HAP-1 (cell line): Measurements from ENCODE around the gene GABRB3.

ENCODE experiments used
- DNase-seq, 2 experiments: peaks; one replicate each; pipeline ENCODE4 v3.0.0-alpha.2; 2016 to 2020; ENCODE audit warnings: low spot score in 2 of 2
- H3K27me3 ChIP-seq: fragments of 250-450 bp; sonication (Bioruptor Pico); 2 replicates; pipeline ENCODE4 v1.5.1; 2020; ENCODE audit warnings: low read depth, mild to moderate bottlenecking, moderate library complexity
- H3K36me3 ChIP-seq: fragments of 250-450 bp; sonication (Bioruptor Pico); replicated peaks from 2 replicates; pipeline ENCODE4 v1.5.1; 2020; ENCODE audit warnings: mild to moderate bottlenecking
- H3K4me1 ChIP-seq: fragments of 250-450 bp; sonication (Bioruptor Pico); 2 replicates; pipeline ENCODE4 v1.5.1; 2020; ENCODE audit warnings: mild to moderate bottlenecking
- H3K4me3 ChIP-seq: fragments of 250-450 bp; sonication (Bioruptor Pico); 2 replicates; pipeline ENCODE4 v1.5.1; 2020; ENCODE audit warnings: mild to moderate bottlenecking, moderate library complexity
- H3K9me3 ChIP-seq: fragments of 250-450 bp; sonication (Bioruptor Pico); 2 replicates; pipeline ENCODE4 v1.5.1; 2020; ENCODE audit warnings: mild to moderate bottlenecking, moderate library complexity
- in situ Hi-C: fragments of 300-500 bp; cut with MboI; formaldehyde crosslinking; loops from 3 replicates; pipeline ENCODE4 v1.14.3; 2020; ENCODE audit warnings: low sequenced_read_pairs, inconsistent platforms, mixed read lengths

Gene GABRB3

GRCh38 chr15:26772154-26773066 lies at the start of gene GABRB3:
TSS of gene GABRB3 (minus strand) at chr15:26773066.
- H3K9me3 ChIP-seq: no peaks in the 10 kb centered on the region
- in situ Hi-C loops: loop anchor here (10.0 kb wide), 1 partner anchor 62 kb away; no protein-coding TSS in a partner anchor
- peak within 1 kb of the TSS; percentile 45 for H3K4me3 ChIP-seq
- peak in 1 of 2 experiments; percentile 28 for DNase-seq
- H3K4me1 ChIP-seq: peaks cover 31% of the 10 kb centered on the region
- no peaks in the 10 kb centered on the region for H3K27me3 ChIP-seq
- peaks cover 8% of the 10 kb centered on the region; the same call in 1 of the 2 replicates for H3K36me3 ChIP-seq

- in situ Hi-C loops: no loop called here
- no peak for DNase-seq
- 0 out of 2 replicates have a peak, but pooled peaks cover 4% of the 10 kb centered on the region for H3K9me3 ChIP-seq
- H3K36me3 ChIP-seq: no peaks in the 10 kb centered on the region
- no peaks in the 10 kb centered on the region for H3K4me1 ChIP-seq
- H3K27me3 ChIP-seq: no peaks in the 10 kb centered on the region
- no peak overlapping the region for H3K4me3 ChIP-seq
Observed at GRCh38 chr15:26807517-26808427, 34.9 kb upstream of the GABRB3 start.

GRCh38 chr15:26806574-26806973 lies 33.7 kb upstream of the GABRB3 start:
- in situ Hi-C loops: no loop called here
- H3K9me3 ChIP-seq: no peaks in the 10 kb centered on the region
- H3K36me3 ChIP-seq: no peaks in the 10 kb centered on the region
- no peak for DNase-seq
- no peaks in the 10 kb centered on the region for H3K27me3 ChIP-seq
- H3K4me1 ChIP-seq: no peaks in the 10 kb centered on the region
- H3K4me3 ChIP-seq: no peak overlapping the region

GRCh38 chr15:26806151-26806550 lies 33.3 kb upstream of the GABRB3 start:
- H3K4me3 ChIP-seq: no peak overlapping the region

GRCh38 chr15:26805470-26805869 lies 32.6 kb upstream of the GABRB3 start:
- H3K27me3 ChIP-seq: no peaks in the 10 kb centered on the region
- in situ Hi-C loops: no loop called here
- H3K9me3 ChIP-seq: no peaks in the 10 kb centered on the region
- H3K4me3 ChIP-seq: no peak overlapping the region
- H3K4me1 ChIP-seq: no peaks in the 10 kb centered on the region
- no peak for DNase-seq
- no peaks in the 10 kb centered on the region for H3K36me3 ChIP-seq

More at GRCh38 chr15:26806151-26806550, 33.3 kb upstream of the GABRB3 start:
- Histone ChIP-seq H3K4me1 (no peaks in the 10 kb centered on the region), H3K27me3 (no peaks in the 10 kb centered on the region), H3K36me3 (no peaks in the 10 kb centered on the region), H3K9me3 (no peaks in the 10 kb centered on the region)
- in situ Hi-C loops: no loop called here
- no peak for DNase-seq

- in situ Hi-C loops: no loop called here
- DNase-seq: no peak
- Histone ChIP-seq H3K27me3 (no peaks in the 10 kb centered on the region; the same call in 1 of the 2 replicates), H3K36me3 (no peaks in the 10 kb centered on the region), H3K4me1 (no peaks in the 10 kb centered on the region), H3K4me3 (no peak overlapping the region), H3K9me3 (no peaks in the 10 kb centered on the region)
Observed at GRCh38 chr15:26804063-26804804, 31.4 kb upstream of the GABRB3 start.

GRCh38 chr15:26790118-26790517 lies 17.3 kb upstream of the GABRB3 start:
- no peak overlapping the region for H3K4me3 ChIP-seq
- no peaks in the 10 kb centered on the region for H3K27me3 ChIP-seq
- in situ Hi-C loops: no loop called here
- H3K4me1 ChIP-seq: no peaks in the 10 kb centered on the region
- 0 out of 2 replicates have a peak, but pooled peaks cover 2% of the 10 kb centered on the region for H3K9me3 ChIP-seq
- H3K36me3 ChIP-seq: no peaks in the 10 kb centered on the region
- DNase-seq: no peak

GRCh38 chr15:26781816-26782215 lies 8.9 kb upstream of the GABRB3 start:
- Histone ChIP-seq H3K4me1 (no peaks in the 10 kb centered on the region), H3K4me3 (no peak overlapping the region), H3K27me3 (no peaks in the 10 kb centered on the region), H3K36me3 (no peaks in the 10 kb centered on the region), H3K9me3 (no peaks in the 10 kb centered on the region)
- DNase-seq: no peak
- in situ Hi-C loops: no loop called here

GRCh38 chr15:26773917-26774316 lies 1.1 kb upstream of the GABRB3 start:
- Histone ChIP-seq H3K4me3 (peak overlapping the region; percentile 34), H3K4me1 (peaks cover 21% of the 10 kb centered on the region), H3K27me3 (no peaks in the 10 kb centered on the region), H3K36me3 (peaks cover 8% of the 10 kb centered on the region; the same call in 1 of the 2 replicates), H3K9me3 (no peaks in the 10 kb centered on the region)
- in situ Hi-C loops: loop anchor here (10.0 kb wide), 1 partner anchor 61 kb away; no protein-coding TSS in a partner anchor
- DNase-seq: peak in 1 of 2 experiments; percentile 31

GRCh38 chr15:26773067-26773877 lies 406 bp upstream of the GABRB3 start:
- in situ Hi-C loops: loop anchor here (10.0 kb wide), 1 partner anchor 62 kb away; no protein-coding TSS in a partner anchor
- peak; percentile 70 to 93 for DNase-seq
- Histone ChIP-seq H3K36me3 (peaks cover 8% of the 10 kb centered on the region; the same call in 1 of the 2 replicates), H3K27me3 (no peaks in the 10 kb centered on the region), H3K9me3 (no peaks in the 10 kb centered on the region), H3K4me3 (peak overlapping the region; percentile 45), H3K4me1 (peaks cover 23% of the 10 kb centered on the region)

- Histone ChIP-seq H3K4me1 (peaks cover 36% of the 10 kb centered on the region), H3K36me3 (peaks cover 8% of the 10 kb centered on the region; the same call in 1 of the 2 replicates), H3K27me3 (no peaks in the 10 kb centered on the region), H3K4me3 (peak overlapping the region; percentile 45), H3K9me3 (no peaks in the 10 kb centered on the region)
- in situ Hi-C loops: loop anchor here (10.0 kb wide), 1 partner anchor 63 kb away; no protein-coding TSS in a partner anchor
- DNase-seq: peak; percentile 54 to 85
Observed at GRCh38 chr15:26771578-26772153, 1.2 kb downstream of the GABRB3 start.

- Histone ChIP-seq H3K4me1 (peaks cover 40% of the 10 kb centered on the region), H3K9me3 (no peaks in the 10 kb centered on the region), H3K4me3 (peak overlapping the region; percentile 45), H3K27me3 (no peaks in the 10 kb centered on the region), H3K36me3 (peaks cover 8% of the 10 kb centered on the region; the same call in 1 of the 2 replicates)
- in situ Hi-C loops: loop anchor here (10.0 kb wide), 1 partner anchor 64 kb away; no protein-coding TSS in a partner anchor
- DNase-seq: peak in 1 of 2 experiments; percentile 20
Observed at GRCh38 chr15:26771168-26771567, 1.7 kb downstream of the GABRB3 start.
